Activated CD4-positive, alpha-beta T cell treated with anti-CD3 and anti-CD28 coated beads, Interleukin-2, amount 50 U/mL, for 16 hours (primary cell): ENCODE results near the gene LPO.

Source experiments
- DNase-seq: peaks from one replicate; pipeline ENCODE4 v3.0.0-alpha.2; 2020

Gene LPO

DNA sequence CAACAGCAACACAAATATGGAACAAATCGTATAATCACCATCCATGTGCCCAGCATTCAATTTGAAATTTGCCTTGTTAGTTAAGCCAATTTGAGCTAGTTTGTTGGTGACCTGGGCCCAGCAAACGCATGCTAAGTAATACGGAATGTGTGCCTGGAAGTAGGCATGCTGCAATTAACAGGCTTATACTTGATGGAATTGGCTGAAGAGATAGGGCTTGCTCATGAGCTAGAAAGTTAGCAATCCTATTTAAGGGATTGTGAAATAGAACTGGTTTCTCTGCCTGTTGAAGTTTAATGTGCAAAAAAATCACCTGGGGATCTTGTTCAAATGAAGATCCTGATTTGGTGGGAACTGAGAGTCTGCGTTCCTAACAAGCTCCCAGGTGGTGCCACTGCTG, 8.5 kb upstream of the LPO start:
- DNase-seq, result no peak

- DNase-seq, result no peak
These were observed 6.7 kb upstream of the LPO start for GRCh38 chr17:58231641-58232040.

DNA sequence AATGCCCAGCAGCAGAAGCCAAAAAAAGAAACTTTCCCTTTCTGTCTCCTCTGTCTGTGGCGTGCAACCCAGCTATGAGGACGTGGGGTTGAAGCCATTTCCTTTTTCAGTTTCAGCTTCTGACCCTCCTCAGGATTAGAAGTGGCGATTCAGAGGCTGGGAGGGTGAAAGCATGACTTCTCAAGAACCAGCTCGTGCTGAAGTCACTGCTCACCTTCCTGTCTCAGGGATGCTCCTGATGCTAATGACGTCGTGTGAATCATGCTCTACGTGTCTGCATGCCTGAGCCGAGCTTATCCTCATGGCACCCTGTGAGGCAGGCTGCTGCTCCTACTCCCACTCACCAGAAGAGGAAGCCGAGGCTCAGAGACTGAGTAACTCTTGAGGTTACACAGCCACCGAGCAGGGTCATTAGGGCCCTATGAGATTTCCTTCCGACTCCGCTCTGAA, 5.7 kb upstream of the LPO start:
- peak; percentile 17 for DNase-seq

DNA sequence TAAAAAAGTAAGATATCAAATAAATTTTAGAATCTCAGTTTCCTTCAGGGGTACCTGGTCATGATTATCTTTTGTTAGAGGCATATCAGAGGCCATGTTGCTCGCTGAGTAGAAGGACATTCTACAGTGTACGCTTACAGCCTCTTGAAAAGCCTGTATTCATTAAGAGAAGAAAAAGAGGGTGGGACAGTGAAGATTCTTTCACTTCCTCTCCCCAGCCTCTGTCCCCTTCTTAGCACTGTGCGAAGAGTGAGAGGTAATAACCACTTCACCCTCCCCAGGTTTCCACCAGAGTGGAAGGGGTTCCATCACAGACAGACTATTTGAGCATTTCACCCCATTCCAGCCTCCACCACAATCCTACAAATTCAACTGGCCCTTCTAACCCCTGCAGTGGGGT, 4.8 kb upstream of the LPO start:
- no peak for DNase-seq

DNA sequence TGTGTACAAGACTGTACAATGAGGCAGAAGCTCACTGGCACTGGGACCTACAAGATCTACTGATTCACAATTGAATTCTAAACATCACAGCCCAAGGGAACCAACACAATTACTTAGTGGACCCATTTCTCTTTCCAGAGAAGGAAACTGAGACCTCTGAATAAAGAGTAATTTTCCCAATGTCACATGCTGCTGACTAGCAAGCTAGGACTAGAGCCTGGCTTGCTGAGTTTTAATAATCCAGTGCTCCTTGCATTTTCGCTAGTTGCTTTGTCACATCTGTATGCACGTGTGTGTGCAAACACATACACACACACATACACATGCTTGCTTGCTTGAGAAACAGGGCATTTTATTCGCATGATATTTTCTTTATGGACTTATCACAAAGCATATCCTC, 3.9 kb upstream of the LPO start:
- DNase-seq, result no peak

DNA sequence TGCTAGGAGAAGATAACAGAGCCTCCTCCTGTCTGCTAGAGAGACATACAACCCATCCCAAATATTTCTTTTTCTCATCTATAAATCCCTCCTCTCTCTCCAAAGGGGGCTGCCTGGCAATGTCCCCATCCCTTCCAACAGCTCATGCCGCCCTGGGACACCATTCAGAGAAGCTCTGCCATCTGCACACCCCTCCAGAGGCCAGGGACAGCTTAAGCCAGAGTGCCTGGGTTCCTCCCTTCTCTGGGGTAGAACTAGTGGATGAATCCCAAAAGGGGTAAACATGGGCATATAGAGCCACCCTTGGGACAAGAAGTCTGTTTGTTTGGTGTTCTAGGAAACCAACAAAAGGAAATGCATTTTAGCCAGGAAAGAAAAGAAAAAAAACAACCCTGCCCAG, 2.6 kb upstream of the LPO start:
- no peak for DNase-seq

DNA sequence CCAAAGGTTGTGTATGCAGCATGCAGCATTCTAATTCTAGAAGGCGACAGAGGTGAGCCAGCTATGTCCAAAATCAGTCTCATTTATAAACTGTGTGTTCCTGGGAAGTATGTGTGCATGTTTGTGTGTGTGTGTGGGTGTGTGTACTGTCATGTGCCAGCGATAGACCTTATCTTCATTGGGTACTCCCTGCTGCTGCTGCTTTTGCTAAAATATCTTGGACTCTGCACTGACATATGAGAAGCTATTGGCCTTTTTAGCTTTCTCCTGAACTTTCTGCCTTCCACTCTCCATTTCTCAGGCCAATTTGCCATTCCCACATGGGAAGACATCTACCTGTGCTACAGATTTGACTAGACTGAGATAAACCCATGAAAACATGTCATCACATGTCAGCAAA, 2.0 kb upstream of the LPO start:
- DNase-seq, result no peak

GRCh38 chr17:58239987-58240386, 1.6 kb downstream of the LPO start:
- no peak for DNase-seq

GRCh38 chr17:58242171-58242784, 3.9 kb downstream of the LPO start:
- peak; percentile 71 for DNase-seq

- DNase-seq, result no peak
These were observed 6.6 kb downstream of the LPO start for GRCh38 chr17:58244963-58245362.

GRCh38 chr17:58245428-58246103, 7.2 kb downstream of the LPO start:
- no peak for DNase-seq

DNA sequence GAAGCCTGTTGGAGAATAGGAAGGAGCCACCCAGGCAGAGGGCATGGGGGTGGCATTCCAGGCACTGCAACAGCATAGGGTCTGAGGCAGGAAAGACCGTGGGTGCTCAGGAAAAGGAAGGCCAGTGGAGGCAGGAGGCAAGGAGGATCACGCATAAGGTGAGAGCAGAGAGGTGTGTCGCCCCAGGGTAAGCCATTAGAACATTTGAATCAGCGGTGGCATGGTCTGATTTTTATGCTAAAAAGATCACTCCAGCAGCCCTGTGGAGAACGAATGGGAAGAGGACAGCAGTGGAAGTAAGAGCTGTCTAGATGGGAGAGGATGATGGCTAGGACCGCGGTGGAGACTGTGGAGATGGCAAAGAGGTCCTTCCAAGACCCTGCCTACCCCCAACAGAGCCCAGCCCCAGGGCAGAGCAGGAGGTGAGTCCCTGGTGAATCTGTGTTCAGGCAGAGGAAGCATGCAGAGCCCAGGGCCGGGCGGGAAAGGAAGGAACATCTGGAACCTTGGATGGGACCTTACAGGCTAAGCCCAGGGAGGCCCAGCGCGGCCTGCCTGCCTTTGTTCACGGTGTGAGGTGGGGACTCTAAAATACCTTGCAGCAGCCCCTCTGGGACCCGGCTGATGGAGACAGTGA, 7.8 kb downstream of the LPO start:
- no peak for DNase-seq

DNA sequence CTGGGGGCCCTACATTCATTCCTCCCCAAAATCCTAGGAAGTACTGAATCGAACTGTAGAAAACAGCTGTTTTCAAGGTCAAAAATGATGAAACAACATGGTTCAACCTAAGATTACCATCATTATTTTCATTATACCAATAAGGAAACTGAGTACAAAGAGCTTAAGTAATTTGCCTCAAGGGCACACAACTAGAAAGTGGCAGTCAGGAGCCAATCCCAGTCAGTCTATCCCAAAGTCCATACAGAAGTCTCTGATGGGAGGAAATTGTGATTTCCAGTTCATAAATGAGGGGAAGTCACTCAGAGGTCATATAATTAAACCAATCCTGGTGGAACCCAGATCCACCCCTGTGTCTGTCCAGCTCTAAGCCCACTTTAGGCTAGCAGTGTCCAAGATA, 8.4 kb downstream of the LPO start:
- DNase-seq, result no peak

- no peak for DNase-seq
These were observed 9.4 kb downstream of the LPO start for GRCh38 chr17:58247511-58248363.

DNA sequence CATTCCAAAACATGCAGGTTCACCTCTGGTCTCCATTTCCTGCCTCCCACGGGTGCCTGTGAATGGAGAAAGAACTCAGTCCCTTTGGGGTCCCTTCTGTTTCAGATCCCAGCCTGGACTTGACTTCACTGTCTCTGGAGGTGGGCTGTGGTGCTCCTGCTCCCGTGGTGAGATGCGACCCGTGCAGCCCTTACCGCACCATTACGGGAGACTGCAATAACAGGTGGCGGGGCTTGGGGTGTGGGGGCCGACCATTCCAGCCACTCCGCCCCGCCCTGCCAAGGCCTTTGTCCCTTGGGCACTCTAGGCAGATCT, 10.5 kb downstream of the LPO start:
- no peak for DNase-seq

- DNase-seq, result peak; percentile 75
These were observed 11.1 kb downstream of the LPO start for GRCh38 chr17:58249270-58250133.

DNA sequence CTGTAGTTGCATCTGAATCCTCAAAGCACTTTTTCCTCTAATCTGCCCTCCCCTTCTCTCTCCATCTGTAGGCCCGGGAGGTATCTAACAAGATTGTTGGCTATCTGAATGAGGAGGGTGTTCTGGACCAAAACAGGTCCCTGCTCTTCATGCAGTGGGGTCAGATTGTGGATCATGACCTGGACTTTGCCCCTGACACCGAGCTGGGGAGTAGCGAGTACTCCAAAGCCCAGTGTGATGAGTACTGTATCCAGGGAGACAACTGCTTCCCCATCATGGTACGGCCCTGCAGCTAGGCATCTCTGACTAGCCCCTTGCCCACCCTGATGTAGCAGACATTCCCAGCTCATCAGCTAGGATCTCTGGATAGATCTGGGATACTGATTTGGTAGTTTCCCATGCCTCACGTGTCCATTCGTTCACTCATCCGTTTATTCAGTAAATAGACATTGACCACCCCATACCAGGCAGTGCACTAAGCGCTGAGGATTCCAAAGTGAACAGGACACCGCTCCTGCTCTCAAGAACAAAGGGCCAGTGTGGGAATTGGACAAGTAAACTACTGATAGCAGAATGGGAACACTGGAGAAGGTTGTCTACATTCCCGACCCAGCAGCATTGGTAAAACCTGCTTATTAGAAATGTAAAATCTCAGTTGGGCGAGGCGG, 12.1 kb downstream of the LPO start:
- DNase-seq, result no peak

DNA sequence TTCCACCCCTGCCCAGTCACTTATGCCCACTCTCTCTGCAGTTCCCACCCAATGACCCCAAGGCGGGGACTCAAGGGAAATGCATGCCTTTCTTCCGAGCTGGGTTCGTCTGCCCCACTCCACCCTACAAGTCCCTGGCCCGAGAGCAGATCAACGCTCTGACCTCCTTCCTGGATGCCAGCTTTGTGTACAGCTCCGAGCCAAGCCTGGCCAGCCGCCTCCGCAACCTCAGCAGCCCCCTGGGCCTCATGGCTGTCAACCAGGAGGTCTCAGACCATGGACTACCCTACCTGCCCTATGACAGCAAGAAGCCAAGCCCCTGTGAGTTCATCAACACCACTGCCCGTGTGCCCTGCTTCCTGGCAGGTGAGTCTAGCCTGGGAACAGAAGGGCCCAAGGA, 13.8 kb downstream of the LPO start:
- DNase-seq, result no peak

- no peak for DNase-seq
These were observed 14.7 kb downstream of the LPO start for GRCh38 chr17:58253082-58253481.

- no peak for DNase-seq
These were observed 16.4 kb downstream of the LPO start for GRCh38 chr17:58254803-58255202.

- DNase-seq, result no peak
These were observed 23.8 kb downstream of the LPO start for GRCh38 chr17:58262149-58262548.

GRCh38 chr17:58263773-58264172, 25.4 kb downstream of the LPO start:
- DNase-seq, result no peak
